GM11168 (cell line): ENCODE results near the gene NCK2.

Experiments used
- in situ Hi-C: fragments of 300-500 bp; cut with MboI; formaldehyde crosslinking; loops from one replicate; pipeline ENCODE4 v1.12.0; 2022; ENCODE audit warnings: low sequenced_read_pairs; ENCODE audit not compliant: unreplicated experiment

Gene NCK2

GRCh38 chr2:105904938-105905337, 160.2 kb downstream of the NCK2 start:
- in situ Hi-C loops = no loop called here

GRCh38 chr2:105906481-105906880, 161.8 kb downstream of the NCK2 start:
- in situ Hi-C loops = no loop called here

GRCh38 chr2:105907184-105907583, 162.5 kb downstream of the NCK2 start:
- in situ Hi-C loops = no loop called here

GRCh38 chr2:105909215-105909614, 164.5 kb downstream of the NCK2 start:
- in situ Hi-C loops = no loop called here

- in situ Hi-C loops = no loop called here
Observed at GRCh38 chr2:105910497-105911238, 166.0 kb downstream of the NCK2 start.

- in situ Hi-C loops = no loop called here
Observed at GRCh38 chr2:105911425-105911824, 166.7 kb downstream of the NCK2 start.

- in situ Hi-C loops = no loop called here
Observed at GRCh38 chr2:105912081-105912480, 167.4 kb downstream of the NCK2 start.

- in situ Hi-C loops = no loop called here
Observed at GRCh38 chr2:105915005-105915558, 170.4 kb downstream of the NCK2 start.

GRCh38 chr2:105917226-105917625, 172.5 kb downstream of the NCK2 start:
- in situ Hi-C loops = no loop called here

- in situ Hi-C loops = no loop called here
Observed at GRCh38 chr2:105917688-105918087, 173.0 kb downstream of the NCK2 start.

GRCh38 chr2:105919191-105919811, 174.6 kb downstream of the NCK2 start:
- in situ Hi-C loops = no loop called here

- in situ Hi-C loops = no loop called here
Observed at GRCh38 chr2:105919826-105920225, 175.1 kb downstream of the NCK2 start.

GRCh38 chr2:105924271-105924670, 179.6 kb downstream of the NCK2 start:
- in situ Hi-C loops = no loop called here

GRCh38 chr2:105924932-105925331, 180.2 kb downstream of the NCK2 start:
- in situ Hi-C loops = no loop called here

GRCh38 chr2:105925390-105925789, 180.7 kb downstream of the NCK2 start:
- in situ Hi-C loops = no loop called here

- in situ Hi-C loops = no loop called here
Observed at GRCh38 chr2:105926960-105927678, 182.4 kb downstream of the NCK2 start.

- in situ Hi-C loops = no loop called here
Observed at GRCh38 chr2:105928086-105928485, 183.4 kb downstream of the NCK2 start.

GRCh38 chr2:105928563-105928962, 183.9 kb downstream of the NCK2 start:
- in situ Hi-C loops = no loop called here

GRCh38 chr2:105929516-105929915, 184.8 kb downstream of the NCK2 start:
- in situ Hi-C loops = no loop called here

GRCh38 chr2:105932582-105932981, 187.9 kb downstream of the NCK2 start:
- in situ Hi-C loops = no loop called here

- in situ Hi-C loops = no loop called here
Observed at GRCh38 chr2:105933906-105934305, 189.2 kb downstream of the NCK2 start.
